DMS 273 (cell line): Measurements from ENCODE around the gene LY6G5C.

Source experiments
- DNase-seq: peaks from one replicate; lab custom pipeline; 2025; ENCODE audit not compliant: unreplicated experiment; lab: John Stamatoyannopoulos, UW

The LY6G5C gene

DNA sequence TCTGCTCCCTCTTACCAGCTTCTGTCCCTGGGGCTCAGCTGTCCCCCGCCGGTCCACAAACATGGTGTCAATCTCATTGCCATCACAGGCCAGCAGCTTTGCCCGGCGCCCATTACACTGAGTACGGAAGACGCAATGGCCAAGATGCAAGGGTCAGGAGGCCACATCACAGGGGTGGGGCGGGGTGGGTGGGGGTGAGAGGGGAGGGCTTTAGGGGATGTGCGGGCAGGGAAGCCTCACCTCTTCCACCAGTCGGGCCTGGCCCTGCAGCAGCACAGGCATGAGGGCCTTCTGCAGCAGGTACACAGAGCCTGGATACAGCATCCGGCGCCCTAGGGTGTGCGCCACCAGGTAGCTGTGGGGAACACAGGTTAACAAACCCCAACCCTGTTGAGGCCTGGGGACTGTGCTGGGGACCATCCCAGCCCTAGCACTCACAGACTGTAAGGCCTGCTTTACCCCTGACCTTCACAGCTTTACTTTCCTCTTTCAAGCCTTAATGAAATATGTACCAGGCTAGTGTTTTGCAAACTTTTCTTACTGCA, 10.8 kb upstream of the LY6G5C start:
- DNase-seq = no peak

DNA sequence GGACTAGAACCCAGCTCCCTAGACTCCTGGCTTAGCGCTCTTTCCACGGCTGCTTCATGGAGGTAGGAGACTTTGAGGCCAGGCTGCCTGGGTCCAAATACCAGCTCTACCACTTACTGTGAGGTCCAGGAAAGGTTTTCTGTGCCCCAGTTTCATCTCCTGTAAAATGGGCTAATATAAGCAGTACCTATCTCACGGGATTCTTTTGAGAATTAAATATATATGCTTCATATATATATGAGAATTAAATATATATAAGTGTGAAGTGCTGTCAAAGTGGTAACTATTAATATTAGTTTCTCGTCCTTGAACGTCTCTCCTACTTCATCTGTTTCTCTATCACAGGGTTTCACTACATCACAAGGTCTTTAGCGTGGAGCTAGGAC, 10.2 kb upstream of the LY6G5C start:
- DNase-seq = no peak

DNA sequence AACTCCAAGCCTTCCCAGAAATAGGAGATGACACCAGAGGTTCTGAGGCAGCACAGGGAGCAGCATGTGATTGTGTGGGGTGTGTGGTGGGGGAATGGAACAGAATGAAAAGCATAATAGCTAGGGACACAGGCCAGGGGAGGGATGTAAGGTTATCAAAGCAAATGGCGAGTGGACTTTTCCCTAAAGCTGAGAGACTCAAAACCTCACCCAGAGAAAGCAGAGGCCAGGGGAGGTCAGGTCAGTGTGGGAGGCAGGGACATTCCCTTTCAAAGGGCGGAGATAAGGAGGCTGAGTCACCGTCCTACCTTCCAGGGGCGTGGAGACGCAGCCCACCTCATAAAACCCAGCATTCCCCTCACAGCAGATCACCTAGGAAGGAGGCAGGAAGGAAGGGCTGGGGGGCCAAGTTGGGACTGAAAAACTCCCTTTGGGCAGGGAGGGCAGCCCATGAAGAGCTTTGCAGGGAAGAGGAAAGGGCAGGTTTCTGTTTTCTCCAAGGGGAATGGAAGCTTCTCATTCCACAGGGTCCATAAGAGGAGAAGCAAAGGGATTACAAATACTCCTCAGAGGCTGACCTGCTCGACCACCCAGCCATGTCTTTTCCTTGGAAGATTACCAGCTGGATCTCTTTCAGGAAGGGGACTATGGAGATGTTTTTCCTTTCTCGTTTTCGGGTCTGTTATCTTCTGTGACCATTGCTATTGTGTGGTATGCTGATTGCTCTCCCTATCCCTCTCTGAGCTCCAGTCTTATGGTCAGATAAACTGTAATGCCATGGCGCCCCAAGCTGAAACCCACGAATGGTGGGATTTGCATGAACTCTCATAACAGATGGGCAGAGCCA, 9.6 kb upstream of the LY6G5C start:
- no peak for DNase-seq

GRCh38 chr6:31689249-31690110, 8.6 kb upstream of the LY6G5C start:
- DNase-seq = no peak

- DNase-seq = no peak
Observed at GRCh38 chr6:31687860-31688693, 7.2 kb upstream of the LY6G5C start.

- peak; percentile 30 for DNase-seq
Observed at GRCh38 chr6:31687321-31687720, 6.5 kb upstream of the LY6G5C start.

- DNase-seq = no peak
Observed at GRCh38 chr6:31686483-31686882, 5.6 kb upstream of the LY6G5C start.

DNA sequence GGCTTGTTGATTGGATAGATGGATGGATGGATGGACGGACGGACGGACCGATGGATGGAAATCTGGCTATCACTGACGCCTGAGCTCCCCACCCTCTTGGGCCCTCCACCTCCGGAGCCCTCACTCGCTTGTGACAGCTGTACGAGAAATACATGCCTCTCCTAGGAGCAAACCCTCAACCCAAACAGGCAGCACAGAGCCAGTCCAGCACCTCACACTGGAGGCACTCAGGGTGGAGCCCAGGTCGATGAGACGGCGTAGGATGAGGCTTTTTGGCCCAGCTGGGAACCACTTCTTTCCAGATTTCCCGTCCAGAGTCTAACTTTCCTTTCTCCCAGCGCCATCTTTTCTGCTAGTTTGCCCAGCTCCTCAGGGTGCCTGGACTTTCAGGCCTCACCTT, 2.7 kb upstream of the LY6G5C start:
- DNase-seq = no peak

DNA sequence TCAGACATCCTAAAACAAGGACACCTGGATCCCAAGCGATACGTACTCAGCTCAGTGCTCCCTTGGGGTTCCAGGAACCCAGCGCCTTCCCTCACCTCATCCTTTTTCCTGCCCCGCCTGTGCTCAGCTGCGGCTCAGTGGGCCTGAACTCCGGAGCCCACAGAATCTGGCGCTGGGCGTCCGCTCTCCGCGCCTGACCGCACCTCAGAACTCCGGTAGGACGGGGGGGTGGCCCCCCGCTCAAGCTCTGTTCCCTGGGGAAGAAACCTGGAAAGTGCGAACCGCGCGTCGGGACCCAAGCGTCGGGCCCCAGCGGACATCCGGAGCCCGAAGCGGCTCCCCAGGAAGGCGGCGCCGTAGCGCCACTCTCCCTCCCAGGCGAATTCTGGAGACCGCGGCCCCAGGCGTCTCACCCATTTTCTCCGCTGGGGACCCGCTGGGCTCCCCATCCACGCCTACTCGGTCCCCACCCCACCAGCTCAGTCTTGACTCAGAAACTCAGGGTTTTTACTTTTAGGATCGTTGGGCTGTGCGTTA, 336 bp upstream of the LY6G5C start:
- peak; percentile 76 for DNase-seq

DNA sequence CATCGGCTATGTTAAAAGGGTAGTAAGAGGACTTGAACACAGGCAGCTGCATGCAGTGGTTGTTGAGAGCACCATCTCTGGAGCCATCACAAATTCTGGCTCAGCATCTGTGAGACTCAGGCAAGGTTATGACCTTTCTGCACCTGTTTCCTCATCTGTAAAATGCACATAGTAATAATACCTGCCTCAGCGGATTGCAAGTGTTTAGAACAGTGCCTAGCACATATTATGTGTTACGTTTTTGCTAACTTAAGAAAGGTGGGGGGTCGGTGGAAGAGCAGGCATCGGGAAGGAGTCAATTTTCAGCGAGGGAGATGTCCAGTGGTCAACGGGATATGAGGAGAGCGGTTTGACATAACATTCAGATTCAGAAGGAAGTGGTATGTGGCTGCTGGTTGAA, 2.9 kb downstream of the LY6G5C start:
- DNase-seq = no peak

DNA sequence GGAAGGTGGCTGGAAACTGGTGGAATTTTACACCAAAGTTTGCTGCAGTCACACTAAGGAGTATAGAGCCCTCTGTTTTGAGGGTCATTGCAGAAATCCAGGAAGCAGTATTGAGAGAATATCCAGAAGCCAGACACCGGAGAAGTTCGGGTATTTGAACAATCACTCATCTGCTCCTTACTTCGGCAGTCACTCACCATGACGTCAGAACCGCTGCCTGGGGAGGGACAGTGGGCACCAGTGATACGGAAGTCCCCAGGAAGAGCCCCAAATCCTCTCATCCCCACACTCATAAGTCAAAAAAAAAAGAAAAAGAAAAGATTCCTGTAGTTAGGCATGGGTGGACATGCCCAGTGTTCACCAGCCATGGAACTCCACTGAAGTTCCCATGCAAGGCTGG, 4.0 kb downstream of the LY6G5C start:
- DNase-seq = no peak

DNA sequence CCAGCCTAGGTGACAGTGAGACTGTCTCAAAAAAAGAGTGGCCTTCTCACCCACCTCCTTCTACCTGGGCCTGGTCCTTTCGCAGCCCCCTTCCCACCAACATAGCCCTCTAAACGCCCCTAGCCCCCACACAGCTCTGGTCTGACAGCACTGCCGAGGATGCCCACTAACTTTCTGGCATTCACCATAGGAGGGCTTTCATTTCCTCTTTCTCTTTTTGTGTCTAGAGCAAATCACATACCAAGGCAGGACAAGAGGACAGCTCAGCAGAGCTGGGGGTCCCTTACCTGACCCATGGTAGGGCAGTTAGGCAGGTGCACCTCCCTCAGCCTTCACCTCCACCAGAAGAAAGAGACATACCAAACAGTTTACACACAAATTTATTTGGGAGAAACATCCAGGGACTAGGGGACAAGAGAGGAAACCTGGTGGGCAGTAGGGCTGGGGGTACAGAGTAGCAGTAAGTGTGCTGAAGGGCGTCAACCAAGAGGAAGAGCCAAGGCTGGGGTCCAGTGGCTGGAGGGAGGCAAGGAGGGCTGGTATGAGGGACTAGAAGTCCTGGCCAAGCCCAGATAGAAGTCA, 4.5 kb downstream of the LY6G5C start:
- no peak for DNase-seq

DNA sequence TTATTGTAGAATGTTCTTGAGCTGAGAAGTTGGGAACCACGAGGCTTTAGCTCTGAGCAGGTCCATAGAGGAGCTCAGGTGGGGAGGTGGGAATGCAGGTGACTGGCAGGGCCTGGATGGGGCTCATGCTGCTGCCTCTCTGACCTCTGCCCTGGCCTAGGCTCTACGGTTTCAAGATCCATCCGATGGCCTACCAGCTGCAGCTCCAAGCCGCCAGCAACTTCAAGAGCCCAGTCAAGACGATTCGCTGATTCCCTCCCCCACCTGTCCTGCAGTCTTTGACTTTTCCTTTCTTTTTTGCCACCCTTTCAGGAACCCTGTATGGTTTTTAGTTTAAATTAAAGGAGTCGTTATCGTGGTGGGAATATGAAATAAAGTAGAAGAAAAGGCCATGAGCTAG, 11.2 kb downstream of the LY6G5C start, which contains the start of gene LY6G5B:
LY6G5B (plus strand) TSS at position 301 of the 400 bp plus-strand sequence. CDS start 975 bp downstream, outside the sequence.
- no peak for DNase-seq

GRCh38 chr6:31666337-31666965, 14.4 kb downstream of the LY6G5C start:
- DNase-seq = no peak

DNA sequence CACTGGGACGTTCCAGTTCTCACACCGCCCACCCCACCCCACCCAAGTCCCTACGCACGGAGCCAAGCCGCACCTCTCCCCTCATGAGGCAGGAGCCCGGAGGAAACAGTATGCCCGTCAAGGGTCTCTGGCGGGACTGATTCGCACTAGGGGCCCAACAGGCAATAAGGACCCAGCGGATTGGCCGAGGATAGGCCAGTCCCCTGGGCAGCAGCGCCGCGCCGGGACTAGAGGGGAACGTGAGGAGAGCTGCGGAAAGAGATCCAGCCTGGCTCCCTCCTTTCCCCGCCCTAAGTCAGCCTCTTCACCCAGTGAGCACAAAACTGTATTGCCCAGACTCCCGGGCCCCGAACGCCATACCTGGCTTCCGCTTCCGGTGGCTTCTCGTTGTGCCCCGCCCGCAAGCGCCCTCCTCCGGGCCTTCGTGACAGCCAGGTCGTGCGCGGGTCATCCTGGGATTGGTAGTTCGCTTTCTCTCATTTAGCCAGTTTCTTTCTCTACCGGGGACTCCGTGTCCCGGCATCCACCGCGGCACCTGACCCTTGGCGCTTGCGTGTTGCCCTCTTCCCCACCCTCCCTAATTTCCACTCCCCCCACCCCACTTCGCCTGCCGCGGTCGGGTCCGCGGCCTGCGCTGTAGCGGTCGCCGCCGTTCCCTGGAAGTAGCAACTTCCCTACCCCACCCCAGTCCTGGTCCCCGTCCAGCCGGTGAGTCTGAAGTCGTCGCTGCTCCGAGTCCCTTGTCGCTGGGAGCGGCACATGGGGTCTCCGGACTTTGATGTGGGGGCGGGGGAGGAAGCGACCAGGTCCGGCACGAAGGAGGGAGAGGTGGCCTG, 15.1 kb downstream of the LY6G5C start, which contains the start of gene CSNK2B:
CSNK2B (plus strand) TSS at position 580 of the 836 bp plus-strand sequence. CDS start 752 bp downstream, outside the sequence.
- peak; percentile 99 for DNase-seq

DNA sequence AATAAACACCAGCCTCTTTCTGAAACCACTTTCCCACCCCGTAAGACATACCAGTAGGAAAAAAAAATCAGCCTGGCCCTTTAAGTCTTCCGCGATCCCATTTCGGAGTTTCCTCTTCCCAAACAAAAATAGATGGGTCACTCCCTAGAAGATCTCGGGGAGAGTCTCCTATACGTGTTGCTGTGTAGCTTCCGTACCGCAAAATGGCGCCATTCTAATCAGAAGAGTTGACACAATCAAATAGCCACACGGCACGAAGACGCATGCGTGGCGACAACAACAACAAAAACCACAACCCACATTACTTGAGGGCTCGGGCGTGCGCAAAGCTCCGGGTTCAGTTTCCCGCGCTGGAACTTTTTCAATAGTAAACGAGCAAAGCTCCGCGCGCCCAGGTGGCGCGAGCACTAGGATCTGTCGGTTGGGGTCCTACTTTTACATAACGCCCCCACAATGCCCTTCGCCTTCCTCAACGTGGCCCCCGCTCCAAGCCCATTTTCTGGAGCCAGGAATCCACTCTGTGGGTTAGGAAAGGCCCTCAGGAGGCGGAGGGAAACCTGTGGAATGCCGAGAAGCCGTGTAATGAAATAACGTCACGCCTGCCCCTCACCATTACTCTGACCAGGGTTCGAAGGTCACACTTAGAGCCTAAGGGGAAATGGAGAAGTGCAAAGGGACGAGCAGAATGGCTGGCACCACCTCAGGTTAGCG, 15.9 kb downstream of the LY6G5C start, which contains the start of gene GPANK1:
GPANK1 (minus strand) TSS at position 208 of the 711 bp plus-strand sequence. CDS start 519 bp downstream, outside the sequence.
- peak; percentile 98 for DNase-seq

DNA sequence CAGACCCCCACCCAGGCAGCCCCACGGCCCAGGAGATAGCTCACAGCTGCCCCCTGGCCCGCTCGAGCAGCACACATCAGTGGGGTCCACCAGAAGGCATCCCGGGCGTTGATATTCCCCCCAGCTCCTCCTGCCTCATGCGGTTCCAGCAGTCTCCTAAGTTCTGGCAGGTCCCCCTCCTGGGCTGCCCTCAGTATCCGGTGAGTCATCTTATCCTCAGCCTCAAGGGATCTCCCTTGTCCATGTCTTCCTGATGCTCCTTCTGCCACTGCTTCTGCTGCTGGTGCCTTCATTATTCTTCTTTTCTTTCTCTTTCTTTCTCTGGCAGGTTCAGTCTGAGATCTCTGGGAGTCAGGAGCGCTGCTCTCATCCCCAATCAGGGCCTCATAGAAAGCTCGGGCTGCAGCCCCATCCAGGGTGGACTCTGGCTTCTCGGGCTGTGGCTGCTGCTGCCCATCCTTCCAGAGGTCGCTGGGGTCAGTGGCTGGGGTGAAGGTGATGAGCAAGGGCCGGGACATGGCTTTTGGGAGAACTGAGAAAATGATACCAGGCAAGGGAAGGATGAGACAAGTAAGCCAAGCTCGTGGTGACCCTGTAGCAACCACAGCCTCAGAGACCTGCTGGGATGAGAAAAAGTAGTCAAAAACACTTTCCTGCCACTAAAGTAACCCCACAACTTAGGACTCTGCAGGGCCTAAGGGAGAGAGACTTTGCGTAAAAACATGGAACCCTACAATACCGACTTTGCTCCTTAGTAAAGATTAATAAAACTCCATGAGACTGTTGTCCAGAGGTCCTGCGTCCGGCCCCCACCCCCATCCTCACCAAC, 16.7 kb downstream of the LY6G5C start:
- peak; percentile 70 for DNase-seq
